Smooth muscle cell (in vitro differentiated cells): ENCODE measurements around the gene HOXB6. TPM values are rescaled to one million over a fixed set of nuclear protein-coding genes. Genes with fewer than 3 reads are reported as not detected.

Experiments used
- DNase-seq: peaks from one replicate; lab custom pipeline; 2025; ENCODE audit not compliant: unreplicated experiment; lab: John Stamatoyannopoulos, UW
- H2AFZ ChIP-seq: fragments of 200-600 bp; sonication (generic); 2 replicates; pipeline ENCODE4 v1.6.0; 2016; ENCODE audit warnings: antibody characterized with exemption, low read depth, mild to moderate bottlenecking
- H3F3A ChIP-seq: fragments of 200-600 bp; sonication (generic); 2 replicates; pipeline ENCODE4 v1.6.0; 2017; ENCODE audit warnings: antibody characterized with exemption, low read depth
- H3K27ac ChIP-seq: fragments of 200-600 bp; sonication (generic); 2 replicates; pipeline ENCODE4 v1.5.1; 2016; ENCODE audit warnings: low read depth, mild to moderate bottlenecking
- H3K27me3 ChIP-seq: fragments of 200-600 bp; sonication (generic); 2 replicates; pipeline ENCODE4 v1.6.1; 2016; ENCODE audit warnings: low read depth, mild to moderate bottlenecking
- H3K36me3 ChIP-seq: fragments of 200-600 bp; sonication (generic); 2 replicates; pipeline ENCODE4 v1.5.1; 2016; ENCODE audit warnings: low read depth
- H3K4me1 ChIP-seq: fragments of 200-600 bp; sonication (generic); 2 replicates; pipeline ENCODE4 v1.5.1; 2016; ENCODE audit warnings: low read depth
- H3K4me2 ChIP-seq: fragments of 200-600 bp; sonication (generic); 2 replicates; pipeline ENCODE4 v1.6.0; 2016; ENCODE audit warnings: mild to moderate bottlenecking
- H3K4me3 ChIP-seq: fragments of 200-600 bp; sonication (generic); 2 replicates; pipeline ENCODE4 v1.5.1; 2016; ENCODE audit warnings: mild to moderate bottlenecking
- H3K79me2 ChIP-seq: fragments of 200-600 bp; sonication (generic); 2 replicates; pipeline ENCODE4 v1.6.0; 2016; ENCODE audit warnings: low read depth, mild to moderate bottlenecking
- H3K9ac ChIP-seq: fragments of 200-600 bp; sonication (generic); 2 replicates; pipeline ENCODE4 v1.6.0; 2016; ENCODE audit warnings: low read depth
- H3K9me3 ChIP-seq: fragments of 200-600 bp; sonication (generic); replicated peaks from 2 replicates; pipeline ENCODE4 v1.5.1; 2016; ENCODE audit warnings: low read depth
- H4K20me1 ChIP-seq: fragments of 200-600 bp; sonication (generic); 2 replicates; pipeline ENCODE4 v1.6.0; 2016; ENCODE audit warnings: low read depth
- WGBS: methylation state at CpG from one replicate; pipeline ENCODE4 v1.1.7; 2016; ENCODE audit warnings: low lambda C conversion rate; 5-methylcytosine and 5-hydroxymethylcytosine counted together
- microRNA counts: library from miRNA; unstranded; fragments of <30 nt; microRNA quantifications from one replicate; lab custom pipeline; 2016
- microRNA-seq: library from miRNA; unstranded; fragments of <30 nt; microRNA quantifications from one replicate; pipeline ENCODE4, GENCODE V29; 2016; ENCODE audit warnings: borderline number of aligned reads
- polyA plus RNA-seq: library from polyadenylated mRNA; unstranded; fragments of >200 nt; fragmentation: Nextera tagmentation; extraction: Ambion mirVana; gene quantifications from 2 replicates; pipeline ENCODE4 v1.2.1, GENCODE V29; 2016
- small RNA-seq: library from RNA; depleted of rRNA; stranded (forward); fragments of <200 nt; gene quantifications from one replicate; pipeline ENCODE3, GENCODE V24; 2014
- total RNA-seq: library from RNA; depleted of rRNA; stranded (reverse); fragments of >200 nt; gene quantifications from 2 replicates; pipeline ENCODE4 v1.2.3, GENCODE V29; 2014
- TF ChIP-seq, protein P1 (sequence below): fragments of 200-600 bp; sonication (generic); IDR thresholded peaks from 2 replicates; pipeline ENCODE4 v1.5.1; 2017; ENCODE audit warnings: borderline replicate concordance, mild to moderate bottlenecking, antibody characterized with exemption; ENCODE audit not compliant: insufficient read depth, poor library complexity, severe bottlenecking

The HOXB6 gene
- total and polyA plus RNA-seq, 2 experiments from 2014 or later = 6.3 to 9.3 TPM

DNA sequence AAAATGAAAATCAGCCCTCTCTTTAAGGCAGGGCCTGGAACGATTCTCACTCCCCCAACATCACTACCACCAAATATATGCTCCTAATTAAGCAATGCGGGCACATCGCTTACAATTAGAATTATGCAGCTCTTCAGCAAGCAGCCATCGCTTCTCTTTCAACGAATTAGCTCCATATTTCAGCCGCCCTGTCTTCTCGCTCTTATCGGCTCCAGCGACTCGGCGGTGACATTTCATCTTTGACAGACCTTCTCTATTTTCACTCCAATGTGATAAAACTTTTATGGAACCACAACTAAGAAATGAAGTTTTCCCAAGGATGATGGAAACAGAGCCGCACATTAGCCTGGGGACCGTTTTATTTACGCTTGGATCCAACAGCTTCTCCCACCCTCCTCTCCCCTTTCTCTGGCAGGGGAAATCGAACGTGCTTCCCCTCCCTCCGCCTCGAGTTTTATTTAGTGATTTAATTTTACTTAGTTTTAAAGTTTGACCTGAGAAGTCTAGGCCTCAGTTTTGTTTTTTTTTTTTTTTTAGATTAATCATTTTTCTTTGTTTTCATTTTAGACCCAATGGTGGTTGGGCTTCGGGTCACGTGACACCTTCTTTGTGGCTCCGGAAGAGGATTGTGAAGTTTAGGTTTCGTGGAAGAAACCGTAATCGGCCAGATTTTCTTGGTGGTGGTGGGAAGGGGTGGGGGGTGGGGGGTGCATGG lies 56.8 kb downstream of the HOXB6 start:
- Histone ChIP-seq H3K79me2 (peaks cover 10% of the 10 kb centered on the region), H2AFZ (peak overlapping the region; percentile 35), H3K9me3 (no peaks in the 10 kb centered on the region), H3F3A (peaks cover 30% of the 10 kb centered on the region), H3K4me2 (peak overlapping the region; percentile 98), H4K20me1 (peaks cover 3% of the 10 kb centered on the region), H3K27ac (peak overlapping the region; percentile 93), H3K4me3 (peak overlapping the region; percentile 25), H3K9ac (peak overlapping the region; percentile 44), H3K27me3 (peaks cover 21% of the 10 kb centered on the region), H3K36me3 (no peaks in the 10 kb centered on the region), H3K4me1 (no peaks in the 10 kb centered on the region)
- TF ChIP-seq, protein P1, sequence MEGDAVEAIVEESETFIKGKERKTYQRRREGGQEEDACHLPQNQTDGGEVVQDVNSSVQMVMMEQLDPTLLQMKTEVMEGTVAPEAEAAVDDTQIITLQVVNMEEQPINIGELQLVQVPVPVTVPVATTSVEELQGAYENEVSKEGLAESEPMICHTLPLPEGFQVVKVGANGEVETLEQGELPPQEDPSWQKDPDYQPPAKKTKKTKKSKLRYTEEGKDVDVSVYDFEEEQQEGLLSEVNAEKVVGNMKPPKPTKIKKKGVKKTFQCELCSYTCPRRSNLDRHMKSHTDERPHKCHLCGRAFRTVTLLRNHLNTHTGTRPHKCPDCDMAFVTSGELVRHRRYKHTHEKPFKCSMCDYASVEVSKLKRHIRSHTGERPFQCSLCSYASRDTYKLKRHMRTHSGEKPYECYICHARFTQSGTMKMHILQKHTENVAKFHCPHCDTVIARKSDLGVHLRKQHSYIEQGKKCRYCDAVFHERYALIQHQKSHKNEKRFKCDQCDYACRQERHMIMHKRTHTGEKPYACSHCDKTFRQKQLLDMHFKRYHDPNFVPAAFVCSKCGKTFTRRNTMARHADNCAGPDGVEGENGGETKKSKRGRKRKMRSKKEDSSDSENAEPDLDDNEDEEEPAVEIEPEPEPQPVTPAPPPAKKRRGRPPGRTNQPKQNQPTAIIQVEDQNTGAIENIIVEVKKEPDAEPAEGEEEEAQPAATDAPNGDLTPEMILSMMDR = no peak
- DNase-seq = no peak
- WGBS = 25% methylated on average over 24 of the region's 24 CpGs

DNA sequence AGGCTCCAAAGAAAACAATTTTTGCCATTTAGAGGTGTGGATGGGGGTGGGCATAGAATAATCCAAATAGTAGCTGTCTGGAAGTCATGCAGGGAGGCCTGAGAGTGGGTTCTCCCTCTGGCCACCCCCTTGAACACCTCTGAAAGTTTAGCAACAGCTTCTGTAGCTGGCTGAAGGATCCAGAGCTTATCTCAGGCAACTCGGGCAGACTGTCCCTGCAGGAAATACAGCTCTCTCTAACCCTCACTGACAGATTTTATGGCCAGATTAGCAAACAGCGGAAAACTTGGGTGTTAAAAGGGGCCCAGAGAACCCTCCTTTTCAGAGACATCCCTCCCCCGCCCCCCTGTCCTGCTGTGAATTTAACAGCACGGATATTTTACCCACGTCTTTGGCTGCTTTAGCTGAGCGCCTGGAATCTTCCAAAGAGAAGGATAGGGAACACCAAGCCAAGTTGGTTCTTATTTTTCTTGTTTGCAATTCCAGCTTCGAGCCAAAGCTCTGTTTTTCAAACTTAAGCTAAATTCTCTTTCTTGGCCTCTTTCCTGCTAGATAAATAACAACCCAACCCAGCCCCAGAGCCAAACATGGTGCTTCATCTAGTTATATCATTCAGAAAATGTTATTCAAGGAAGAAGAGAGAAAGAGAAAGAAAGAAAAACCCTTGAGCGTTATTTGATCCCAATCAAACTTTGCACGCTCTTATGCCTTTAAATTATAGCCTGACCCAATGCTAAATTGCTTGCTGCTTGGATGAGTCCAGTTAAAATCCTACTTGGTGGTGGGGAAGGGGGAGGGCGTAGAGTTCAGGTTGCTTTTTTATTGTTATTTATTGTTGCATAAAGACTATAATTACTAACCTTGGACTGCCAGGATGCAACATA lies 57.6 kb downstream of the HOXB6 start:
- no peaks in the 10 kb centered on the region for H3K9me3 ChIP-seq
- DNase-seq = no peak
- peaks cover 30% of the 10 kb centered on the region for H3F3A ChIP-seq
- H3K4me1 ChIP-seq = no peaks in the 10 kb centered on the region
- peaks cover 17% of the 10 kb centered on the region for H3K27me3 ChIP-seq
- peak overlapping the region; percentile 3 for H3K9ac ChIP-seq
- H3K4me3 ChIP-seq = peak overlapping the region; percentile 25
- H3K79me2 ChIP-seq = peaks cover 18% of the 10 kb centered on the region
- no peak overlapping the region for H2AFZ ChIP-seq
- peak overlapping the region; percentile 93 for H3K27ac ChIP-seq
- no peaks in the 10 kb centered on the region for H3K36me3 ChIP-seq
- WGBS = 26% methylated on average over 10 of the region's 10 CpGs
- TF ChIP-seq, protein P1 = no peak
- peak overlapping the region; percentile 98 for H3K4me2 ChIP-seq
- H4K20me1 ChIP-seq = no peaks in the 10 kb centered on the region

DNA sequence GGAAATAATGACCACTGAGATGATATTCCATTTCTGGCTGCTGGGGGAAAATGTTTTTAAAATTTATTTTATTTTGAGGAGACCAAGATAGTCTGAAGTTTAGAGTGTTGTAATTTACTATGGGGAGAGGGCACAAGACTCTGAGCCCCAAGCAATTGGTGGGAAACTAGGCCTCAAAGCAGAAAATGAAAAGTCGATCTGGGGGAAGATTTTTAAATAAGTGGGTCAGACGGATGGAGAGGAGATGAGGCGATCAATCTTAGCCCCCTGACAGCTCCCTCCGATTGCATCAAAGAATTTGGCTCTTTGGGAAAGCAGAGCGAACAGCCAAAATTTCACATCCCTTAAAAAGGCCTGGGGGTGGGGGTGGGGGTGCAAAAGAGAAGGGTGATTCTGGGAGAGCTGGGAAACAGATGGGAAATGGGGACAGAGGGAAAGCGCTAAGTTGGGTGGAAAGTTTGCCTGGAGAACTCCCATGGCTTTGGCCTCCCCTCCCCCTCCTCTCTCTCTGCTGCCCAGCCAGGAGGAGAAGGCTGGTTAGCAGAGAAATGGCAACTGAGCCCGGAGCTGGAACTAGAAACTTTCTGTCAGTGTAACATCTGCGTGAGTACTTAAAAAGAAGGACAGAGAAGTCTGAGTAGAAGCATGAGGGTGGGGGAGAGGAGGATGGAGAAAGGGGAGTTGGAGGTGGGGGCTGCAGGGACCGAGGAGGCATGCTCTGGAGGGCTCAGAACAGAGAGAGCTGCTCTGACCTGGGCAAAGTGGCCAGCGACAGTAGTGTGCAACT lies 58.5 kb downstream of the HOXB6 start:
- 27% methylated on average over 10 of the region's 10 CpGs for WGBS
- H3K4me3 ChIP-seq = peak overlapping the region; percentile 25

More for the DNA sequence above, 58.5 kb downstream of the HOXB6 start:
- Histone ChIP-seq H4K20me1 (no peaks in the 10 kb centered on the region), H3F3A (peaks cover 30% of the 10 kb centered on the region), H3K9ac (no peak overlapping the region), H2AFZ (no peak overlapping the region), H3K9me3 (no peaks in the 10 kb centered on the region), H3K27me3 (peaks cover 9% of the 10 kb centered on the region), H3K79me2 (peaks cover 26% of the 10 kb centered on the region), H3K4me2 (peak overlapping the region; percentile 98), H3K36me3 (no peaks in the 10 kb centered on the region), H3K4me1 (peaks cover 8% of the 10 kb centered on the region), H3K27ac (peak overlapping the region; percentile 93)
- DNase-seq = no peak
- TF ChIP-seq, protein P1 = no peak

MicroRNAs encoded within 50 kb of the gene (microRNA counts, 767-probe panel; counts per million panel counts)
- 7,929 counts per million, percentile 53 among the panel's probes with 10 or more counts for microRNA hsa-miR-10a-5p (lab: Ali Mortazavi, UCI)

Small RNAs within 50 kb of the gene (microRNA-seq; reads per million reads assigned to microRNA genes)
- 26.9 reads per million, percentile 35 among the genes with 10 or more reads in this experiment for gene MIR196A1

Small RNAs within 50 kb of the gene (small RNA-seq; reads per million reads assigned to genes)
- 3.4 reads per million, percentile 55 among the genes with 10 or more reads in this experiment for gene MIR196A1

Other genes with a start within 250 kb of the HOXB6 start
- not detected in 2 replicates for gene SKAP1, start 174.8 kb downstream of the HOXB6 start, total RNA-seq
- not detected in 2 replicates for gene SKAP1, start 174.8 kb downstream of the HOXB6 start, polyA plus RNA-seq
- not detected in 2 replicates for gene HOXB1, start 74.0 kb downstream of the HOXB6 start, total RNA-seq
- not detected in 2 replicates for gene HOXB1, start 74.0 kb downstream of the HOXB6 start, polyA plus RNA-seq
- 16.9 and 40.4 TPM in 2 replicates for gene HOXB2, start 59.9 kb downstream of the HOXB6 start, total RNA-seq
- 26.5 and 35.6 TPM in 2 replicates for gene HOXB2, start 59.9 kb downstream of the HOXB6 start, polyA plus RNA-seq
- 0.72 and 2.6 TPM in 2 replicates for gene HOXB4, start 26.6 kb downstream of the HOXB6 start, total RNA-seq
- 0.96 and 1.0 TPM in 2 replicates for gene HOXB4, start 26.6 kb downstream of the HOXB6 start, polyA plus RNA-seq
- gene HOXB3, start 14.7 kb downstream of the HOXB6 start, total RNA-seq = 5.1 and 9.1 TPM in 2 replicates
- gene HOXB3, start 14.7 kb downstream of the HOXB6 start, polyA plus RNA-seq = 2.8 and 4.4 TPM in 2 replicates
- gene HOXB5, start 11.2 kb downstream of the HOXB6 start, total RNA-seq = 0.49 and 0.94 TPM in 2 replicates
- 1.4 and 1.8 TPM in 2 replicates for gene HOXB5, start 11.2 kb downstream of the HOXB6 start, polyA plus RNA-seq
- gene HOXB7, start 6.0 kb upstream of the HOXB6 start, total RNA-seq = 13.7 and 16.1 TPM in 2 replicates
- gene HOXB7, start 6.0 kb upstream of the HOXB6 start, polyA plus RNA-seq = 29.7 and 33.4 TPM in 2 replicates
- 2.0 and 3.8 TPM in 2 replicates for gene HOXB8, start 10.3 kb upstream of the HOXB6 start, total RNA-seq
- gene HOXB8, start 10.3 kb upstream of the HOXB6 start, polyA plus RNA-seq = 0.15 and 0.94 TPM in 2 replicates
- gene HOXB9, start 21.4 kb upstream of the HOXB6 start, total RNA-seq = 24.3 and 25.8 TPM in 2 replicates
- gene HOXB9, start 21.4 kb upstream of the HOXB6 start, polyA plus RNA-seq = 6.9 and 13.8 TPM in 2 replicates
- not detected in 2 replicates for gene PRAC1, start 117.5 kb upstream of the HOXB6 start, total RNA-seq
- 2.4 and 6.5 TPM in 2 replicates for gene PRAC1, start 117.5 kb upstream of the HOXB6 start, polyA plus RNA-seq
- gene PRAC2, start 118.2 kb upstream of the HOXB6 start, total RNA-seq = 3.5 and 8.4 TPM in 2 replicates
- gene PRAC2, start 118.2 kb upstream of the HOXB6 start, polyA plus RNA-seq = 6.8 and 7.8 TPM in 2 replicates
- gene HOXB13, start 123.8 kb upstream of the HOXB6 start, total RNA-seq = 3.3 and 4.8 TPM in 2 replicates
- 4.4 and 5.4 TPM in 2 replicates for gene HOXB13, start 123.8 kb upstream of the HOXB6 start, polyA plus RNA-seq
- 0.27 TPM in 1 of 2 replicates, not detected in the other for gene TTLL6, start 212.2 kb upstream of the HOXB6 start, total RNA-seq
- 0.41 TPM in 1 of 2 replicates, not detected in the other for gene TTLL6, start 212.2 kb upstream of the HOXB6 start, polyA plus RNA-seq
- 37.8 and 52.5 TPM in 2 replicates for gene CALCOCO2, start 226.0 kb upstream of the HOXB6 start, total RNA-seq
- gene CALCOCO2, start 226.0 kb upstream of the HOXB6 start, polyA plus RNA-seq = 50.6 and 55.7 TPM in 2 replicates